ENCODE results near the gene VBP1. TPM values are rescaled to one million over a fixed set of nuclear protein-coding genes. Genes with fewer than 3 reads are reported as not detected.
A peak's percentile ranks its signal among the peaks of the same experiment; 100 is the strongest.
"Not testable (repeated sequence)": the region's sequence is repeated elsewhere in the genome, so short reads cannot be mapped to it uniquely, and the experiment has no call there.

Gene VBP1
- total RNA-seq, 1 experiment from 2014 or later, result 126 TPM

DNA sequence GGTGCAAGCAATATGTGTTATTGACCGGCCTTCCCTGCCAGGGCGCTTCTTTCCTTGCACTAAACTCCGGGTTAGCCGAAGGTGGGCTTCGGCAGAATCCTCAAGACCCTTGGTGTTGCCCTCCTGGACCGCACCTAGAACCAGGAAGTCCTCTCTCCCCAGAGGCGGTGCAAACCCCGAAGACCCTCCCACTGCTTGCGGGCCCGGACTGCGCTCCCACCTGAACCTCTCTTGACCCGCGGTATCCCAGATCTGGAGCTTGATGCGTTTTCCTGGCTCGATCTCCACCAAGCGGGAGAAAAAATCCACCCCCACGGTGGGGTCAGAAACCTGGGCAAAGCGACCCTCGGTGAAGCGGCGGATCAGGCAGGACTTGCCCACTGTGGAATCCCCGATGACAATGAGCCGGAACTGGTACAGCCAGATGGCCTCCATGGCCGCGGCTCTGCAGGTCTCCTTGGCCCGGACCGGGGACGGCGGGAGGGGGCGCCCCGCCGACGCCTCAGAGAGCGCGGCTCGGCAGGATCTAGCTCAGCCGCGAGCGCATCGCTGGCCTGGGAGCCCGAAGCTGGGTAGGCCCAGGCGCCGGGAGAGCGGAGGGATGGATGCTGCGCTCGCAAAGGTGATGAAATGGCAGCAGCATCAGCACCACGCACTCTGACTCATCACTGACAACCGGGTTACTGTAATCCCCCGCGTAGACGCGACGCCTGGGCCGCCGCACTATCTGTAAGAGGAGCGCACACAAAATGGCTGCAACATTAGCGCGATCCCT is 47.8 kb downstream of the VBP1 start, which contains the start of gene RAB39B:
RAB39B (minus strand) TSS at position 638 of the 775 bp plus-strand sequence; CDS start at position 435, 203 bp downstream.
- CTCF ChIA-PET, result no interaction called here
- Histone ChIP-seq H3K36me3 (ENCODE audit: control insufficient read depth, insufficient read depth, low read length) (no peaks in the 10 kb centered on the region), H3K9me3 (ENCODE audit: control insufficient read depth, insufficient read depth, low read depth, low read length) (no peaks in the 10 kb centered on the region), H3K4me1 (ENCODE audit: control insufficient read depth, insufficient read depth, low read length) (peaks cover 5% of the 10 kb centered on the region), H3K27ac (ENCODE audit: low read length) (peak within 1 kb of the TSS; percentile 68; the same call in 1 of the 2 replicates), H3K27me3 (ENCODE audit: control insufficient read depth, insufficient read depth, low read length) (no peaks in the 10 kb centered on the region; the same call in 1 of the 2 replicates), H3K4me3 (ENCODE audit: low read depth in 2 of 2, low read length in 2 of 2) (peak within 1 kb of the TSS; percentile 67 to 87)
- POLR2A ChIA-PET, result no interaction called here
- peak; percentile 99 for ATAC-seq
- peak; percentile 46 for DNase-seq (ENCODE audit: low read depth, low spot score)
- TF ChIP-seq POLR2AphosphoS5 (IDR thresholded peaks at IDR 0.05; ENCODE audit: low read depth, low read length) (no peak), TCF7L2 (IDR thresholded peaks at IDR 0.05; ENCODE audit: low read depth, low read length) (no peak), SIN3A (IDR thresholded peaks at IDR 0.05; ENCODE audit: borderline replicate concordance, insufficient read depth, low read depth, low read length) (no peak), CTCF (IDR thresholded peaks at IDR 0.05) (peak; percentile 64)
- TF ChIP-seq, protein P1, sequence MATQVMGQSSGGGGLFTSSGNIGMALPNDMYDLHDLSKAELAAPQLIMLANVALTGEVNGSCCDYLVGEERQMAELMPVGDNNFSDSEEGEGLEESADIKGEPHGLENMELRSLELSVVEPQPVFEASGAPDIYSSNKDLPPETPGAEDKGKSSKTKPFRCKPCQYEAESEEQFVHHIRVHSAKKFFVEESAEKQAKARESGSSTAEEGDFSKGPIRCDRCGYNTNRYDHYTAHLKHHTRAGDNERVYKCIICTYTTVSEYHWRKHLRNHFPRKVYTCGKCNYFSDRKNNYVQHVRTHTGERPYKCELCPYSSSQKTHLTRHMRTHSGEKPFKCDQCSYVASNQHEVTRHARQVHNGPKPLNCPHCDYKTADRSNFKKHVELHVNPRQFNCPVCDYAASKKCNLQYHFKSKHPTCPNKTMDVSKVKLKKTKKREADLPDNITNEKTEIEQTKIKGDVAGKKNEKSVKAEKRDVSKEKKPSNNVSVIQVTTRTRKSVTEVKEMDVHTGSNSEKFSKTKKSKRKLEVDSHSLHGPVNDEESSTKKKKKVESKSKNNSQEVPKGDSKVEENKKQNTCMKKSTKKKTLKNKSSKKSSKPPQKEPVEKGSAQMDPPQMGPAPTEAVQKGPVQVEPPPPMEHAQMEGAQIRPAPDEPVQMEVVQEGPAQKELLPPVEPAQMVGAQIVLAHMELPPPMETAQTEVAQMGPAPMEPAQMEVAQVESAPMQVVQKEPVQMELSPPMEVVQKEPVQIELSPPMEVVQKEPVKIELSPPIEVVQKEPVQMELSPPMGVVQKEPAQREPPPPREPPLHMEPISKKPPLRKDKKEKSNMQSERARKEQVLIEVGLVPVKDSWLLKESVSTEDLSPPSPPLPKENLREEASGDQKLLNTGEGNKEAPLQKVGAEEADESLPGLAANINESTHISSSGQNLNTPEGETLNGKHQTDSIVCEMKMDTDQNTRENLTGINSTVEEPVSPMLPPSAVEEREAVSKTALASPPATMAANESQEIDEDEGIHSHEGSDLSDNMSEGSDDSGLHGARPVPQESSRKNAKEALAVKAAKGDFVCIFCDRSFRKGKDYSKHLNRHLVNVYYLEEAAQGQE (IDR thresholded peaks at IDR 0.05; ENCODE audit: insufficient read depth in 1 of 2, low read depth in 2 of 2, low read length in 1 of 2), result no peak; a peak in 1 of 4 replicates
- BruUV-seq (replicated peaks), result no TSS peak
- intact Hi-C loops (cut with micrococcal nuclease; ENCODE audit: unreplicated experiment), result no loop called here
- in situ Hi-C loops (cut with HindIII; ENCODE audit: low pct_unique_long_range_greater_than_20kb, low sequenced_read_pairs), result no loop called here

DNA sequence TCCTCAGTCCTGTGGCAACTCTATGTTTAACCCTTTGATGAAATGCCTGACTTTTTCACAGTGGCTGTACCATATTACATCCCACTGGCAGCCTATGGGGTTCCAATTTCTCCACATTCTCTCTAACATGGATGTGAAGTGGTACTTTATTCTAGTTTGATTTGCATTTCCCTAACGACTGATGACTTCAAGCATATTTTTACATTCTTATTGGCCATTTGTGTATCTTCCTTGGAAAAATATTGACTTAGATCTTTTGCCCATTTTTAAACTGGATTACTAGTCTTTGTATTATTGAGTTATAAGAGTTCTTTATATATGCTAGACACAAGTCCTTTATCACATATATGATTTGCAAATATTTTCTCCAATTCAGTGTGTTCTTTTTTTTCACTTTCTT is 50.2 kb downstream of the VBP1 start:
- intact Hi-C loops (cut with micrococcal nuclease; ENCODE audit: unreplicated experiment), result no loop called here
- Histone ChIP-seq H3K27me3 (ENCODE audit: control insufficient read depth, insufficient read depth, low read length) (no peaks in the 10 kb centered on the region; the same call in 1 of the 2 replicates), H3K36me3 (ENCODE audit: control insufficient read depth, insufficient read depth, low read length) (no peaks in the 10 kb centered on the region), H3K4me3 (ENCODE audit: low read depth in 2 of 2, low read length in 2 of 2) (no peak overlapping the region), H3K9me3 (ENCODE audit: control insufficient read depth, insufficient read depth, low read depth, low read length) (no peaks in the 10 kb centered on the region; the same call in 1 of the 2 replicates), H3K4me1 (ENCODE audit: control insufficient read depth, insufficient read depth, low read length) (peaks cover 5% of the 10 kb centered on the region), H3K27ac (ENCODE audit: low read length) (no peak overlapping the region)
- in situ Hi-C loops (cut with HindIII; ENCODE audit: low pct_unique_long_range_greater_than_20kb, low sequenced_read_pairs), result no loop called here
- no TSS peak for BruUV-seq (replicated peaks)
- no peak for ATAC-seq
- no peak for DNase-seq (ENCODE audit: low read depth, low spot score)
- ChIA-PET POLR2A (no interaction called here), CTCF (no interaction called here)
- TF ChIP-seq TCF7L2 (IDR thresholded peaks at IDR 0.05; ENCODE audit: low read depth, low read length), result no peak
- TF ChIP-seq SIN3A (IDR thresholded peaks at IDR 0.05; ENCODE audit: borderline replicate concordance, insufficient read depth, low read depth, low read length), result no peak
- TF ChIP-seq POLR2AphosphoS5 (IDR thresholded peaks at IDR 0.05; ENCODE audit: low read depth, low read length), result no peak
- TF ChIP-seq, protein P1 (IDR thresholded peaks at IDR 0.05; ENCODE audit: insufficient read depth in 1 of 2, low read depth in 2 of 2, low read length in 1 of 2), result no peak
- no peak for TF ChIP-seq CTCF (IDR thresholded peaks at IDR 0.05)

- H3K36me3 ChIP-seq (ENCODE audit: control insufficient read depth, insufficient read depth, low read length); H3K9me3 ChIP-seq (ENCODE audit: control insufficient read depth, insufficient read depth, low read depth, low read length); H3K27ac ChIP-seq (ENCODE audit: low read length); in situ Hi-C loops (cut with HindIII; ENCODE audit: low pct_unique_long_range_greater_than_20kb, low sequenced_read_pairs); CTCF ChIA-PET; ATAC-seq; H3K4me1 ChIP-seq (ENCODE audit: control insufficient read depth, insufficient read depth, low read length); H3K27me3 ChIP-seq (ENCODE audit: control insufficient read depth, insufficient read depth, low read length); intact Hi-C loops (cut with micrococcal nuclease; ENCODE audit: unreplicated experiment); H3K4me3 ChIP-seq (ENCODE audit: low read depth in 2 of 2, low read length in 2 of 2); POLR2A ChIA-PET; BruUV-seq (replicated peaks); DNase-seq (ENCODE audit: low read depth, low spot score): not testable (repeated sequence)
Measured at GRCh38 chrX:155267995-155268394, 51.7 kb downstream of the VBP1 start.

Measured in Panc1 (cell line).